Endothelial cell of umbilical vein (primary cell): ENCODE results near the gene FXYD3. TPM values are rescaled to one million over a fixed set of nuclear protein-coding genes. Genes with fewer than 3 reads are reported as not detected.

ENCODE experiments used
- BruUV-seq: library from RNA; stranded (reverse); fragments of 400-500 nt; replicated peaks from 2 replicates; lab custom pipeline; 2021; lab: Mats Ljungman, UMichigan
- CTCF ChIA-PET: fragments of 300-600, 350-600 bp; sonication (Branson Sonifier 250); formaldehyde crosslinking; loops from one replicate; lab custom pipeline; 2021; ENCODE audit warnings: antibody characterized with exemption, inconsistent platforms; lab: Charles Lee
- POLR2A ChIA-PET: fragments of 300-600, 350-600 bp; sonication (Branson Sonifier 250); formaldehyde crosslinking; loops from one replicate; lab custom pipeline; 2021; ENCODE audit warnings: antibody characterized with exemption, inconsistent platforms; lab: Charles Lee
- DNase-seq: peaks from one replicate; pipeline ENCODE4 v3.0.0-alpha.2; 2011; ENCODE audit warnings: low read depth, low spot score
- FAIRE-seq: peaks from 2 replicates; lab custom pipeline; 2011; peaks lifted over from hg19 to GRCh38; lab: Jason Lieb, UNC
- H2AFZ ChIP-seq: 2 replicates; pipeline ENCODE4 v1.6.0; 2012; ENCODE audit warnings: low read depth, low read length, control low read depth, inconsistent platforms
- H3K27ac ChIP-seq: 2 replicates; pipeline ENCODE4 v1.5.1; 2011; ENCODE audit warnings: low read depth, mild to moderate bottlenecking, control low read depth, low read length, moderate library complexity; ENCODE audit not compliant: insufficient read depth
- H3K27me3 ChIP-seq, 2 experiments: 2 replicates each; pipeline versions ENCODE4 v1.6.0 to v1.6.1; 2011; ENCODE audit warnings: low read length in 2 of 2, mixed read lengths in 1 of 2; ENCODE audit not compliant: control insufficient read depth in 2 of 2, insufficient read depth in 2 of 2
- H3K36me3 ChIP-seq, 2 experiments: 2 replicates in 1 of 2; 3 replicates in 1 of 2; pipeline ENCODE4 v1.5.1; 2011; ENCODE audit warnings: low read length in 2 of 2, mild to moderate bottlenecking in 1 of 2, moderate library complexity in 1 of 2; ENCODE audit not compliant: control insufficient read depth in 2 of 2, insufficient read depth in 2 of 2; ENCODE audit errors: extremely low read depth in 1 of 2
- H3K4me1 ChIP-seq: 3 replicates; pipeline ENCODE4 v1.5.1; 2011; ENCODE audit warnings: mild to moderate bottlenecking, low read length; ENCODE audit not compliant: control insufficient read depth, insufficient read depth; ENCODE audit errors: extremely low read depth
- H3K4me2 ChIP-seq: 2 replicates; pipeline ENCODE4 v1.6.1; 2011; ENCODE audit warnings: low read length, control low read depth, mixed read lengths; ENCODE audit not compliant: insufficient read depth
- H3K4me3 ChIP-seq, 3 experiments: fragments of 200-600 bp in 1 of 3; sonication (generic), shearing (Covaris generic) in 1 of 3; replicated peaks in 1 of 3; 2 replicates each; pipeline ENCODE4 v1.5.1; 2011 to 2016; ENCODE audit warnings: control low read depth in 3 of 3, low read length in 3 of 3, mild to moderate bottlenecking in 2 of 3, inconsistent platforms in 1 of 3, low read depth in 1 of 3, moderate library complexity in 1 of 3; ENCODE audit not compliant: insufficient read depth in 1 of 3
- H3K79me2 ChIP-seq: 2 replicates; pipeline ENCODE4 v1.6.0; 2012; ENCODE audit warnings: low read length, inconsistent platforms; ENCODE audit not compliant: control insufficient read depth, insufficient read depth
- H3K9ac ChIP-seq: replicated peaks from 2 replicates; pipeline ENCODE3; 2011; ENCODE audit warnings: low read length, control low read depth; ENCODE audit not compliant: insufficient read depth; ENCODE audit errors: extremely low read depth
- H3K9me1 ChIP-seq: replicated peaks from 3 replicates; pipeline ENCODE4 v1.6.0; 2011; ENCODE audit warnings: mild to moderate bottlenecking, low read length; ENCODE audit not compliant: control insufficient read depth, insufficient read depth; ENCODE audit errors: extremely low read depth
- H3K9me3 ChIP-seq: replicated peaks from 2 replicates; pipeline ENCODE4 v1.5.1; 2012; ENCODE audit warnings: low read length, inconsistent platforms; ENCODE audit not compliant: control insufficient read depth, insufficient read depth
- H4K20me1 ChIP-seq: replicated peaks from 2 replicates; pipeline ENCODE3; 2011; ENCODE audit warnings: mild to moderate bottlenecking, low read length; ENCODE audit not compliant: control insufficient read depth, insufficient read depth; ENCODE audit errors: extremely low read depth
- EZH2 ChIP-seq: IDR thresholded peaks from 2 replicates; pipeline ENCODE4 v1.6.1; 2012; ENCODE audit warnings: borderline replicate concordance, low read depth, mild to moderate bottlenecking, moderate library complexity, low read length, inconsistent platforms; ENCODE audit not compliant: severe bottlenecking
- FOS ChIP-seq: IDR thresholded peaks from 2 replicates; pipeline ENCODE4 v1.6.1; 2011; ENCODE audit warnings: mild to moderate bottlenecking, low read length, moderate library complexity, borderline replicate concordance; ENCODE audit not compliant: insufficient read depth
- GATA2 ChIP-seq: IDR thresholded peaks from 2 replicates; pipeline ENCODE4 v1.7.0; 2011; ENCODE audit warnings: low read depth, mild to moderate bottlenecking, moderate library complexity, mixed read lengths, low read length; ENCODE audit not compliant: insufficient read length, insufficient read depth
- JUN ChIP-seq: IDR thresholded peaks from 2 replicates; pipeline ENCODE4 v1.6.1; 2011; ENCODE audit warnings: borderline replicate concordance, low read depth; ENCODE audit not compliant: insufficient read length, insufficient read depth
- MYC ChIP-seq: IDR thresholded peaks from one replicate; pipeline ENCODE4 v1.6.1; 2011; ENCODE audit warnings: mild to moderate bottlenecking, low read depth, low read length
- POLR2A ChIP-seq: IDR thresholded peaks from 2 replicates; pipeline ENCODE4 v1.6.1; 2012; ENCODE audit warnings: low read depth, mild to moderate bottlenecking, control low read depth, low read length
- POLR2AphosphoS5 ChIP-seq: IDR thresholded peaks from 2 replicates; pipeline ENCODE4 v1.6.1; 2012; ENCODE audit warnings: low read depth, mild to moderate bottlenecking, control low read depth, low read length, moderate library complexity; ENCODE audit not compliant: insufficient read depth
- dilution Hi-C: fragments of 300-500 bp; cut with MboI; formaldehyde crosslinking; loops from one replicate; pipeline ENCODE4 v1.15.0; 2019; ENCODE audit warnings: low sequenced_read_pairs; ENCODE audit not compliant: extremely low pct_ligation_motif_present
- intact Hi-C: fragments of 100-400 bp; cut with micrococcal nuclease; formaldehyde crosslinking; loops from one replicate; pipeline ENCODE4 v1.10.0; 2022
- polyA plus RNA-seq, 4 experiments: library from polyadenylated mRNA; depleted of rRNA in 3 of 4; stranded (reverse) in 3 of 4; unstranded in 1 of 4; fragments of >200 nt; gene quantifications; 2 replicates each; pipeline versions ENCODE4 v1.2.1 to v1.2.3, GENCODE V29; 2011 to 2012; ENCODE audit warnings: missing spikeins in 1 of 4
- total RNA-seq: library from RNA; stranded (reverse); gene quantifications from 2 replicates; pipeline ENCODE4 v1.2.3, GENCODE V29; 2021
- TF ChIP-seq, protein P1 (sequence below), 2 donors: IDR thresholded peaks; 1 replicate in 1 of 2; 2 replicates in 1 of 2; pipeline ENCODE4 v1.5.1; 2011; ENCODE audit warnings: low read length in 2 of 2, mild to moderate bottlenecking in 2 of 2, moderate library complexity in 2 of 2, control low read depth in 1 of 2, inconsistent platforms in 1 of 2, low read depth in 1 of 2; ENCODE audit not compliant: insufficient read depth in 1 of 2; ENCODE audit errors: extremely low read depth in 1 of 2
- TF ChIP-seq, protein P2 (sequence below): IDR thresholded peaks from 2 replicates; pipeline ENCODE4 v1.6.1; 2011; ENCODE audit not compliant: insufficient read depth, insufficient read length

FXYD3 gene
- total and polyA plus RNA-seq, 2 donors (not counting 3 experiments of a cell fraction or from before 2014, with no cell fraction given) = not detected

DNA sequence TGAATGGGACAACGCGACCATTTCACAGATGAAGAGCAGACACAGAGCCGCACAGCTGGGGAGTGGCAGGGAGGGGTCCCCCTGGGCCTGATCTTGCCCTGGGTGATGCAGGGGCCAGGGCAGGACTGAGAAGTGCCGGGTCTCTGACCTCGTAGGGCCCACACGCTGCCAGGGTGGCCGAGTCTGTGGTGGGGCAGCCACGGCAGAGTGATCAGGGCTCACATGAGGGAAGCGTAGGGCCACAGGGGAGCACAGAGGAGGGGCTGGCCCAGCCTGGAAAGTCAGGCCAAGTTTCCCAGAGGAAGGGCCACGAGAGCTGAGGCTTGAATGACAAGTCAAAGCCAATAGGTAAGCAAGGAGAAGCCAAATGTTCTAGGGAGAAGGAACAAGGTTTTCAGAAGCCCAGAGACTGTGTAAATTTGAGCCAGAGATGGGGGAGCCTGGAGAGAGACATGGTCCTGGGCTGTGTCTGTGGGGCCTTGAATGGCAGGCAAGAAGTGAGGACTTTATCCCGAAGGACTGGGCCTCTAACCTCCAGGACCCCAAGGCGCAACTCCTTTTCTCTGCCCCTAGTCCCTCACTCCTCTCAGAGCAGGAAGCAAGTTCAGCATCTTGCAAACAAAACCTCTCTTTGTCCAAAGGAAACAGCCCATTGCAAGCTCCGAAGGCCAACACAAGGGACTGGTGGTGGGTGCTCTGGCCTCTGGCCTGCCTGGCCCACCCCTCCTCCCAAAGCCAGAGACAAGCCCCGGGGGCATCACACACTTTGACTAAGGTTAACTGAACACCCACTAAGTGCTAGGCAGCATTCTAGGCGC lies 31.7 kb upstream of the FXYD3 start:
- no peaks in the 10 kb centered on the region for H3K79me2 ChIP-seq
- TF ChIP-seq EZH2 = no peak
- TF ChIP-seq, protein P1, sequence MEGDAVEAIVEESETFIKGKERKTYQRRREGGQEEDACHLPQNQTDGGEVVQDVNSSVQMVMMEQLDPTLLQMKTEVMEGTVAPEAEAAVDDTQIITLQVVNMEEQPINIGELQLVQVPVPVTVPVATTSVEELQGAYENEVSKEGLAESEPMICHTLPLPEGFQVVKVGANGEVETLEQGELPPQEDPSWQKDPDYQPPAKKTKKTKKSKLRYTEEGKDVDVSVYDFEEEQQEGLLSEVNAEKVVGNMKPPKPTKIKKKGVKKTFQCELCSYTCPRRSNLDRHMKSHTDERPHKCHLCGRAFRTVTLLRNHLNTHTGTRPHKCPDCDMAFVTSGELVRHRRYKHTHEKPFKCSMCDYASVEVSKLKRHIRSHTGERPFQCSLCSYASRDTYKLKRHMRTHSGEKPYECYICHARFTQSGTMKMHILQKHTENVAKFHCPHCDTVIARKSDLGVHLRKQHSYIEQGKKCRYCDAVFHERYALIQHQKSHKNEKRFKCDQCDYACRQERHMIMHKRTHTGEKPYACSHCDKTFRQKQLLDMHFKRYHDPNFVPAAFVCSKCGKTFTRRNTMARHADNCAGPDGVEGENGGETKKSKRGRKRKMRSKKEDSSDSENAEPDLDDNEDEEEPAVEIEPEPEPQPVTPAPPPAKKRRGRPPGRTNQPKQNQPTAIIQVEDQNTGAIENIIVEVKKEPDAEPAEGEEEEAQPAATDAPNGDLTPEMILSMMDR (IDR thresholded peaks at IDR 0.05; ENCODE audit: extremely low read depth in 1 of 2, insufficient read depth in 1 of 2, low read depth in 1 of 2, low read length in 2 of 2) = no peak
- no peak for TF ChIP-seq GATA2
- TF ChIP-seq, protein P2, sequence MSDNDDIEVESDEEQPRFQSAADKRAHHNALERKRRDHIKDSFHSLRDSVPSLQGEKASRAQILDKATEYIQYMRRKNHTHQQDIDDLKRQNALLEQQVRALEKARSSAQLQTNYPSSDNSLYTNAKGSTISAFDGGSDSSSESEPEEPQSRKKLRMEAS = no peak
- POLR2A ChIA-PET = no interaction called here
- H3K36me3 ChIP-seq = no peaks in the 10 kb centered on the region
- no peaks in the 10 kb centered on the region for H3K4me1 ChIP-seq
- H4K20me1 ChIP-seq = no peaks in the 10 kb centered on the region
- no peaks in the 10 kb centered on the region for H3K27me3 ChIP-seq
- FAIRE-seq (no peak), DNase-seq (no peak)
- BruUV-seq = no TSS peak
- no peak overlapping the region for H3K4me3 ChIP-seq
- CTCF ChIA-PET = interaction anchor here (2.1 kb wide), 1 partner anchor 39 kb away, joined by 5 read pairs; no protein-coding TSS in a partner anchor
- no peak overlapping the region for H3K9ac ChIP-seq
- H3K4me2 ChIP-seq = no peak overlapping the region
- H2AFZ ChIP-seq = no peak overlapping the region
- no peaks in the 10 kb centered on the region for H3K9me3 ChIP-seq
- dilution Hi-C loops = no loop called here
- no peak overlapping the region for H3K27ac ChIP-seq
- intact Hi-C loops = no loop called here
- no peaks in the 10 kb centered on the region for H3K9me1 ChIP-seq

DNA sequence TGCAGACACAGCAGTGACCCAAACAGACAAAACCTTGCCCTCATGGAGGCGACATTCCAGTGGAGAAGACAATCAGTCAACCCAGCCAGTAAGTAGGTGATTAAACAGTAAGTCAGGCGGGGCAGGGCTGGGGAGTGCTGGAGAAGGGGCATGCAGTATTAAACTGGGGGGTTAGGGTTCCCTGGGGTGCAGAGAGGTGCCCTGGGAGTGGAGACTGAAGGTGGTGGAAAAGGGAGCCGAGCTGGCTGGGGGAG lies 31.2 kb upstream of the FXYD3 start:
- Histone ChIP-seq H3K27me3 (peaks cover 0 to 2% of the 10 kb centered on the region in 2 experiments), H3K36me3 (no peaks in the 10 kb centered on the region), H3K4me1 (no peaks in the 10 kb centered on the region), H3K27ac (no peak overlapping the region), H3K4me2 (no peak overlapping the region), H2AFZ (no peak overlapping the region), H4K20me1 (no peaks in the 10 kb centered on the region), H3K9ac (no peak overlapping the region), H3K9me1 (no peaks in the 10 kb centered on the region), H3K4me3 (no peak overlapping the region), H3K9me3 (no peaks in the 10 kb centered on the region), H3K79me2 (no peaks in the 10 kb centered on the region)
- intact Hi-C loops (no loop called here), dilution Hi-C loops (no loop called here)
- ChIA-PET POLR2A (no interaction called here), CTCF (no interaction called here)
- FAIRE-seq = no peak
- BruUV-seq = no TSS peak
- no peak for DNase-seq
- TF ChIP-seq GATA2 (no peak), MYC (no peak), POLR2A (no peak), EZH2 (no peak), POLR2AphosphoS5 (no peak), FOS (no peak), JUN (no peak)
- TF ChIP-seq, protein P2 = no peak
- TF ChIP-seq, protein P1 (IDR thresholded peaks at IDR 0.05; ENCODE audit: extremely low read depth in 1 of 2, insufficient read depth in 1 of 2, low read depth in 1 of 2, low read length in 2 of 2) = no peak
